ENCODE data around the gene TAF11L4. TPM values are rescaled to one million over a fixed set of nuclear protein-coding genes. Genes with fewer than 3 reads are reported as not detected.

Gene TAF11L4
- total and polyA plus RNA-seq, 2 experiments from 2014 or later = not detected

- TF ChIP-seq EZH2phosphoT487 (IDR thresholded peaks at IDR 0.05; ENCODE audit: unreplicated experiment) (no peak), EZH2 (IDR thresholded peaks at IDR 0.05; ENCODE audit: low read depth, unreplicated experiment) (no peak)
These were observed 43.9 kb upstream of the TAF11L4 start (continued) for GRCh38 chr5:17477573-17478265.

GRCh38 chr5:17481378-17481777, 40.2 kb upstream of the TAF11L4 start:
- Mint-ChIP-seq H3K36me3 (ENCODE audit: low read depth) (no peaks in the 10 kb centered on the region), H3K4me3 (no peak overlapping the region), H3K27me3 (ENCODE audit: insufficient read depth, low read depth, poor library complexity) (no peaks in the 10 kb centered on the region), H3K9me3 (no peaks in the 10 kb centered on the region), H3K4me1 (peaks cover 6% of the 10 kb centered on the region; the same call in 2 of the 3 replicates), H3K27ac (no peak overlapping the region)
- H3K27me3 ChIP-seq (ENCODE audit: insufficient read depth) = no peaks in the 10 kb centered on the region
- ATAC-seq (no peak), DNase-seq (ENCODE audit: low spot score) (no peak)
- no peak overlapping the region for H3K4me2 ChIP-seq
- TF ChIP-seq ZNF462 (CRISPR knock-in tag; IDR thresholded peaks at IDR 0.05) (no peak), CTCF (conservative IDR thresholded peaks at IDR 0.05; ENCODE audit: low read depth in 2 of 2) (no peak), ZNF114 (CRISPR knock-in tag; IDR thresholded peaks at IDR 0.05) (no peak), ETS1 (IDR thresholded peaks at IDR 0.05) (no peak), JUNB (IDR thresholded peaks at IDR 0.05; ENCODE audit: unreplicated experiment) (no peak), STAT1 (IDR thresholded peaks at IDR 0.05; ENCODE audit: unreplicated experiment) (no peak), EZH2 (IDR thresholded peaks at IDR 0.05; ENCODE audit: low read depth, unreplicated experiment) (no peak), REST (IDR thresholded peaks at IDR 0.05; ENCODE audit: unreplicated experiment) (no peak), EZH2phosphoT487 (IDR thresholded peaks at IDR 0.05; ENCODE audit: unreplicated experiment) (no peak), POLR2AphosphoS5 (IDR thresholded peaks at IDR 0.05; ENCODE audit: low read depth) (no peak), CREB1 (CRISPR knock-in tag; IDR thresholded peaks at IDR 0.05; ENCODE audit: low read depth) (no peak), ZNF331 (CRISPR knock-in tag; IDR thresholded peaks at IDR 0.05; ENCODE audit: low read depth) (no peak)
- H3K27ac ChIP-seq (ENCODE audit: low read depth) = no peak overlapping the region
- no peaks in the 10 kb centered on the region for H4K20me1 ChIP-seq (replicated peaks; ENCODE audit: insufficient read depth)
- no peaks in the 10 kb centered on the region for H3K9me2 ChIP-seq (ENCODE audit: insufficient read depth)
- H3F3A ChIP-seq (replicated peaks; ENCODE audit: low read depth) = no peaks in the 10 kb centered on the region
- no peaks in the 10 kb centered on the region; the same call in 1 of the 2 replicates for H3K4me1 ChIP-seq (ENCODE audit: insufficient read depth)
- H2AFZ ChIP-seq = peak overlapping the region; percentile 80
- no peaks in the 10 kb centered on the region for H3K79me2 ChIP-seq (replicated peaks; ENCODE audit: insufficient read depth)
- no peak overlapping the region for H3K4me3 ChIP-seq
- no peaks in the 10 kb centered on the region for H3K36me3 ChIP-seq (ENCODE audit: insufficient read depth)
